ENCODE results near the gene DMXL2. TPM values are rescaled to one million over a fixed set of nuclear protein-coding genes. Genes with fewer than 3 reads are reported as not detected.
"Not testable (repeated sequence)": the region's sequence is repeated elsewhere in the genome, so short reads cannot be mapped to it uniquely, and the experiment has no call there.

The DMXL2 gene
- total RNA-seq, 1 experiment from 2014 or later, result 31.2 TPM

DNA sequence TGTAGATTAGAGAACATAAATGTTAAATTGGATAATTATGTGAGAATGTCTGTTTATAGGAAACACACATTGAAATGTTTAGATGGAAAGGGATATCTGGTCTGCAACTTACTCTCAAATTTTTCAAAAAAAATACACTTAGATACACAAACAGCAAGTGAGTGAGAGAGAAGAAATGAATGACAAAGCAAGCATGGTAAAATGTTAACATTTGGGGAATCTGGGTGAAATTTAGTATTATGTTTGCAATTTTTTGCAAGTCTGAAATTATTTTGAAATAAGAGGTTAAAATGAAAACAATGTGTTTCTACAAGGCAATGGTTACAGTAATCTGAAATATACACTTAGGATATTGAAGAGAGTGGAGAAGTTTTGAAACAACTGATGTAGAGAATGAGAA, 146.8 kb downstream of the DMXL2 start:
- H3K4me3 ChIP-seq, result no peak overlapping the region
- no peaks in the 10 kb centered on the region for H3K4me1 ChIP-seq (replicated peaks)
- no peak for DNase-seq (ENCODE audit: low read depth in 1 of 2, low spot score in 2 of 2)
- H3K36me3 ChIP-seq, result no peaks in the 10 kb centered on the region; the same call in 1 of the 2 replicates
- no peak overlapping the region for H3K27ac ChIP-seq
- H3K9me3 ChIP-seq (replicated peaks), result no peaks in the 10 kb centered on the region
- no peaks in the 10 kb centered on the region for H3K27me3 ChIP-seq (replicated peaks)

DNA sequence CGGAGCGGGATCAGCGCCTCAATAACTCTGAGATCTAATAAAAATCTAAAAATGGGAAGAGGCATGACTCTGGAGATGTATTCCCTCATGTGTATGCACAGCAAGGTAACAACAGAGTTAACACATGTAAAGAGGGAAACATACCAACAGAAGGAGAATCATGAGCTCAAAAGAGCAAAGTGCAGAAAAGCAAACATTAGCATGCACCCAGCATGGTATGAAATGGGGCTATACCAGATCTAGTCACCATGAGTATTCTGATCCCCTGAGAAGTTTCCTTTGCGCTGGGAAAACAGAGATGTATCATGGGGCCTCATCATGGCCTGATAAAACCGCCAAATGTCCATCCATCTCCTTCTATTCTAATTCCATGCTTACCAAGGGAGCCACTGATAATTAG, 152.1 kb downstream of the DMXL2 start:
- DNase-seq (ENCODE audit: low read depth in 1 of 2, low spot score in 2 of 2), result no peak
- Histone ChIP-seq H3K27ac (no peak overlapping the region), H3K9me3 (replicated peaks) (no peaks in the 10 kb centered on the region), H3K27me3 (replicated peaks) (no peaks in the 10 kb centered on the region), H3K36me3 (no peaks in the 10 kb centered on the region; the same call in 1 of the 2 replicates), H3K4me1 (replicated peaks) (no peaks in the 10 kb centered on the region), H3K4me3 (no peak overlapping the region)

DNA sequence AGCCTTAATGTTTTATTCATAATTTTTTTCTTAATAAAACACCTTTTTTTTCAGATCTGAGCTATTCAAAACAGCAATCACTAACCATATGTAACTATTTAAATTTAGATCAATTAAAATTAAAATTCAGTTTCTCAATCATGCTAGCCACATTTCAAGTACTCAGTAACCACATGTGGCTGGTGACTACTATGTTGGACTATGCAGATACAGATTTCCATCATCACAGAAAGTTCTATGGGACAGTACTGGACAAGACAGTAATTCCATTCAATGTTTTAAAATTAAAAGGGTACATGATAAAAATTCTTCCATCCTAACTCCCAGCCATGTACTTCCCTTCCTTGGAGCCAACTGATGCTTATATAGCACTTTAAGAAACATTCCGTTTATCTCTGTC, 161.8 kb downstream of the DMXL2 start:
- Histone ChIP-seq H3K9me3 (replicated peaks) (no peaks in the 10 kb centered on the region), H3K27ac (no peak overlapping the region), H3K4me3 (no peak overlapping the region), H3K4me1 (replicated peaks) (no peaks in the 10 kb centered on the region), H3K27me3 (replicated peaks) (no peaks in the 10 kb centered on the region), H3K36me3 (peaks cover 8% of the 10 kb centered on the region; the same call in 1 of the 2 replicates)
- no peak for DNase-seq (ENCODE audit: low read depth in 1 of 2, low spot score in 2 of 2)

DNA sequence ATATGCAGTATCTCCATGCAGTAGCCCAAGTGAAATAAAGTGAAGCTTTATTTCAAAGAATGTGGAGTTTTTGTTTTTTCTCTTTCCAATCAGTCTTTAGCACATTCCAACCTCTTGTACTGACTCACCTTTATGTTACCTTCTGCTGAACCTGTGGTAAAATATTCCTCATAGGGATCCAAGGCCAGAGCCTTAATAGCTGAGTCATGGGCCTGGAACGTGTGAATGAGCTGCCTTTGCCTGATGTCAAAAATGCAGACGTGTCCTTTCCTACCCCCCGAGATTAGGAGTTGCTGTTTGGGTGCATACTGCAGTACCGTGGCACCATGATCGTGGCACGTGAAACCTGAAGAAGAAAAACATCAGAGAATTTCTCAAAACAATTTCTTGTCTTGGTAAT, 172.6 kb downstream of the DMXL2 start:
- no peaks in the 10 kb centered on the region; the same call in 1 of the 2 replicates for H3K36me3 ChIP-seq
- no peak overlapping the region for H3K4me3 ChIP-seq
- no peaks in the 10 kb centered on the region for H3K27me3 ChIP-seq (replicated peaks)
- H3K27ac ChIP-seq, result no peak overlapping the region
- no peaks in the 10 kb centered on the region for H3K9me3 ChIP-seq (replicated peaks)
- no peaks in the 10 kb centered on the region for H3K4me1 ChIP-seq (replicated peaks)
- no peak for DNase-seq (ENCODE audit: low read depth in 1 of 2, low spot score in 2 of 2)

DNA sequence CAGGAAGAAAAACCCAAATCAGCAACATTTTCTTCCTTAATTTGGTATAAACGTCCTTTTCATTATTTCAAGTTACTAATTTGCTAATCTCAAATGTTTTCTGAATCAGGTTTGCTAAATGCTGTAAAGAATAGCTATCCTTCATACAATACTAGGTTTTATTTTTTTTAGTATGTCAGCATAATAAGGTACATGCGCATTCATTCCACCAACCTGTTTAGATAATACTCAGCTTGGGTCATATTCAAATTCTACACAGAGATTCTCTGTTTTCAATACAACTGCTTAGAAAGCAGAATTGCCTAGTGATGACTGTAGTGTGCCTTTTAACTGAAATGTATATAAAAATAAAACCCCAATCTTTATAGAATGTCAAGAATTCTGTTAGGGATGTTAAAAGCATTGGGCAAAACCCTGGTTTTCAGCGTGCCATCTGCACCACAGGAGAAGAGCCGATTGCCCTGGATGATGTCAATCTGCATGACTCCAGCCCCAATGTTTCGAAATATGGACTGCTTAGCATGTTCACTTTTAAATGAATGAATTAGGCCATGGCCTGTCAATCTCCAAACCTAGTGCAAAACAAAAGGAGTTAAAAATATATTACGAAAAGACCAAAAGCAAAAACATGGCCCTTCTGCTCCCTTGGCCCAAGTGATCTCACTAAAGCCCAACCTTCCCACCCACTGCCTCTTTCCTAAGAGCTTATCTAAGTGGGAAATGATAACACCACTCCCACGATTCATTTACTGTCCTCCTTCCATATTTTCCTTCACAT, 173.8 kb downstream of the DMXL2 start:
- Histone ChIP-seq H3K4me3 (no peak overlapping the region), H3K4me1 (replicated peaks) (no peaks in the 10 kb centered on the region), H3K27ac (no peak overlapping the region), H3K27me3 (replicated peaks) (no peaks in the 10 kb centered on the region), H3K36me3 (no peaks in the 10 kb centered on the region; the same call in 1 of the 2 replicates), H3K9me3 (replicated peaks) (no peaks in the 10 kb centered on the region)
- no peak for DNase-seq (ENCODE audit: low read depth in 1 of 2, low spot score in 2 of 2)

DNA sequence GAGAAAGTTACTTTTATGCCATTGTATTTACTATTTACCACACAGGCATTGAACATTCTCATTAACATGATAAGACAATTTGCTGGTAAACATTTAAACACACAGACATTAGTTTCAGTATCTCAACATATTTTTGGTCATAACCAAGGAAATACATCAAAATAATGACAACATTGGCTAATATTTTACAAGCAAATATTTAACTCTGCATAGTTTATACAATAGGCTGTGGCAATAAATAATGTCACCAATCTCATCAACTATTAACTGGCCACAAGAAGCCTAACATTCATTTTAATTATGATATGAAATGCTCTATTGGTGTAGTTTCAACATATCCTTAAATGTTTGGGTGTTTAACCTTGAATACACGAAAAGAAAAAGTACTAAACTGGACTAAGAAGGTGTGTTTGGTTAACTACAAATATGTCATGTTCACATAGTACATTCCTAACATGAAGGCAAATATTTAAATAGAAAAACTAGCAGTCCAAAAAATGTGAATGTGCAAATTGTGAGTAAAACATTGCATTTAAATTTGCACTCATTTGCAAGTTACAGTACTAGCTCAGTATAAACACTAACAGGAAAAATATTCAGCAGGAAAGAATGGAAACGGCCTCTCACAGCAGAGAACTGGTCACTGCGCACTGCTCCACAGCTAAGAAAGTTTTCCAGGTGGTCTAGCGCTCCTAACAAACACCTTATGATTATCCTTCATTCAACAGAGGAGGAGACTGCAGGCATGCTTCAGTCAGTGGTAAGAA, 174.5 kb downstream of the DMXL2 start:
- no peaks in the 10 kb centered on the region for H3K9me3 ChIP-seq (replicated peaks)
- H3K4me1 ChIP-seq (replicated peaks), result no peaks in the 10 kb centered on the region
- H3K27me3 ChIP-seq (replicated peaks), result no peaks in the 10 kb centered on the region
- no peak for DNase-seq (ENCODE audit: low read depth in 1 of 2, low spot score in 2 of 2)
- no peaks in the 10 kb centered on the region; the same call in 1 of the 2 replicates for H3K36me3 ChIP-seq
- H3K27ac ChIP-seq, result no peak overlapping the region
- H3K4me3 ChIP-seq, result no peak overlapping the region

DNA sequence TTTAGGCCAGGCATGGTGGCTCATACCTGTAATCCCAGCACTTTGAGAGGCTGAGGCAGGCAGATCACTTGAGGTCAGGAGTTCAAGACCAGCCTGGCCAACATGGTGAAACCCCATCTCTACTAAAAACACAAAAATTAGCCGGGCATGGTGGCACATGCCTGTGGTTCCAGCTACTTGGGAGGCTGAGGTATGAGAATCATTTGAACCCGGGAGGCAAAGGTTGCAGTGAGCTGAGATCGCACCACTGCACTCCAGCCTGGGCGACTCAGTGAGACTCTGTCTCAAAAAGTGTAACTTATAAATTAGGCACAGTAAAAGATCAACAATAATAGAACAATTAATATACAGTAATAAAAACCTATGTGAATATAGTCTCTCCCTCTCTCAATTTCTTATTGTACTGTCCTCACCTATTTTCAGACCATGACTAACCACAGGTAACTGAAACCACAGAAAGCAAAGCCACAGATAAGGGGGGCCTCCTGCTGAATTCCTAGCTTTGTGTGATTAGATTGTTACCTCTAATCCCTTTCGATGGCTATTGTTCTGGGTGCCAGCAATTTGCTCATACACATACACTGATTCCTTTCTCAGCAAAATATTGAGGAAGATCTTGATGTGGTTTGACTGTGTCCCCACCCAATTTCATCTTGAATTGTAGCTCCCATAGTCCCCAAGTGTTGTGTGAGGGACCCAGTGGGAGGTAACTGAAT, 176.4 kb downstream of the DMXL2 start:
- not testable (repeated sequence) for H3K9me3 ChIP-seq (replicated peaks); H3K4me1 ChIP-seq (replicated peaks); H3K27me3 ChIP-seq (replicated peaks); H3K27ac ChIP-seq; H3K4me3 ChIP-seq; H3K36me3 ChIP-seq; DNase-seq (ENCODE audit: low read depth in 1 of 2, low spot score in 2 of 2)

DNA sequence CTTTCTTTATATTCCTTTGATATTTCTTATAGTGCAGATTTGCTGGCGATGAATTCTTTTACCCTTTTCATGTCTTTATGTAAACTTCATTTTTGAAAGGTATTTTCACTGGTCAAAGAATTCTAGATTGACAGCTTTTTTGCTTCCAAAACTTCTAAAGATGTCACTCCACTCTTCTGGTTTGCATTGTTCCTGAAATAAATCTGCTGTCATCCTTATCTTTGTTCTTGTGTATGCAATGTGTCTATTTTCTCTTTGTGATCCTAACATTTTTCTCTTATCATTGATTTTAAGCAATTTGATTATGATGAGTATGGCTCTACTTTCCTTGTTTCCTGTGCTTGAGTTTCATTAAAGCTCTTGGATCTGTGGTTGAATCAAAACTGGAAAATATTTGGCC, 177.8 kb downstream of the DMXL2 start:
- Histone ChIP-seq H3K4me1 (replicated peaks) (no peaks in the 10 kb centered on the region), H3K36me3 (no peaks in the 10 kb centered on the region; the same call in 1 of the 2 replicates), H3K4me3 (no peak overlapping the region), H3K9me3 (replicated peaks) (no peaks in the 10 kb centered on the region), H3K27ac (no peak overlapping the region), H3K27me3 (replicated peaks) (no peaks in the 10 kb centered on the region)
- no peak for DNase-seq (ENCODE audit: low read depth in 1 of 2, low spot score in 2 of 2)

DNA sequence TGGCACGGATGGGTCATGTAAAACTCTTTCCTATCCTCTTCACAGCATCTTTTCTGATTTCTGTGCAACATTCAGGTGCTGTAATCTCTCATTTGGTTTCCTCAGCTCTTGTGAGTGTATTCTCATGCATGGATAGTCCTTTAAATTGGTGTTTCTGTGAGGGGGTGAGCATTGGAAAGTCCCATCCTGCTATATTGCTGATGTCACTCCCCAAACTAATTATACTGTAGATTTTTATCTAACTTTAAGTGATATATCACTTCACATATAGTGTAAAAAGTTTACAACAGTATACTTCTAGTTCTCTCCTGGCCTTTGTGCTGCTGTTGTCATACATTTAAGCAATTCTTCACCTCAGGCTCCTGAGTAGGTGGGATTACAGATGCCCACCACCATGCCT, 178.5 kb downstream of the DMXL2 start:
- Histone ChIP-seq H3K36me3 (no peaks in the 10 kb centered on the region; the same call in 1 of the 2 replicates), H3K27ac (no peak overlapping the region), H3K9me3 (replicated peaks) (no peaks in the 10 kb centered on the region), H3K27me3 (replicated peaks) (no peaks in the 10 kb centered on the region), H3K4me3 (no peak overlapping the region), H3K4me1 (replicated peaks) (no peaks in the 10 kb centered on the region)
- DNase-seq (ENCODE audit: low read depth in 1 of 2, low spot score in 2 of 2), result no peak

DNA sequence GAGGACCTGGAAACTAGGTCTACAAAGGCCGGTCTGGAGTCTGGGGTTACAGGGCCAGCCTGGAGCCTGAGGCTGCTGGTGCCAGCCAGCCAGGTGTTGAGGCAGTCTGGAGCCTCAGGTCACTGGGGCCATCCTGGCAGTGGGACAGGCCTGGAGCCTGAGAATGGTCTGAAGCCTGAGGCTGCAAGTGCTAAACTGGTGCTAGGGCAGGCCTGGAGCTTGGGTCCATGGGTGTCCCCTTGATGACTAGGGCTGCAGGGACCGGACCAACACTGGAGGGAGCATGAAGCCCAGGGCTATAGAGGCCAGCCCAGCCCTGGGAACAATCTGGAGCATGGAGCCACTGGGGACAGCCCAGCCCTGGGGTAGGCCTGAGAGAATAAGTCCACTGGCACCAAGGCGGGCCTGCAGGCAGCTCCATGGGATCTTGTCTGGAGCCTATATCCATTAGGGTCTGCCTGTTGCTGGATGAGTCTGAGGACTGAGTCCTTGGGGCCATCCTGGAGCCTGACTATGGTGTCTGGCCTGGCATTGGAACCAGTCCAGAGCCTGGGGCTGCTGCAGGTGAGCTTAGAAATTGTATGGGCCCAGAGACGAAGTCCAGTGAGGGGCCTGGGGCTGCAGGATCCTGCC, 179.2 kb downstream of the DMXL2 start:
- H3K4me3 ChIP-seq, result no peak overlapping the region
- H3K27me3 ChIP-seq (replicated peaks), result no peaks in the 10 kb centered on the region
- H3K27ac ChIP-seq, result no peak overlapping the region
- no peaks in the 10 kb centered on the region for H3K9me3 ChIP-seq (replicated peaks)
- no peaks in the 10 kb centered on the region; the same call in 1 of the 2 replicates for H3K36me3 ChIP-seq
- DNase-seq (ENCODE audit: low read depth in 1 of 2, low spot score in 2 of 2), result no peak
- H3K4me1 ChIP-seq (replicated peaks), result no peaks in the 10 kb centered on the region

DNA sequence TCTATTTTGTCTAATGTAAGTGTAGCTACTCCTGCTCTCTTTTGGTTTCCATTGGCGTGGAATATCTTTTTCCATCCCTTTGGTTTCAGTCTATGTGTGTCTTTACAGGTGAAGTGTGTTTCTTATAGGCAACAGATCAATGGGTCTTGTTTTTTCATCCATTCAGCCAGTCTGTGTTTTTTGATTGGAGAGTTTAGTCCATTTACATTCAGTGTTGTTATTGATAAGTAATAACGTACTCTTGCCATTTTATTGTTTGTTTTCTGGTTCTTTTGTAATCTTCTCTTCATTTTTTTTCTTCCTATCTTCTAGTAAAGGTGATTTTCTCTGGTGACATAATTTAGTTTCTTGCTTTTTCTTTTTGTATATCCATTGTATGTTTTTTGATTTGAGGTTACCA, 184.0 kb downstream of the DMXL2 start:
- H3K4me3 ChIP-seq, result no peak overlapping the region
- H3K36me3 ChIP-seq, result no peaks in the 10 kb centered on the region
- no peaks in the 10 kb centered on the region for H3K27me3 ChIP-seq (replicated peaks)
- no peaks in the 10 kb centered on the region for H3K9me3 ChIP-seq (replicated peaks)
- no peaks in the 10 kb centered on the region for H3K4me1 ChIP-seq (replicated peaks)
- no peak overlapping the region for H3K27ac ChIP-seq
- no peak for DNase-seq (ENCODE audit: low read depth in 1 of 2, low spot score in 2 of 2)

DNA sequence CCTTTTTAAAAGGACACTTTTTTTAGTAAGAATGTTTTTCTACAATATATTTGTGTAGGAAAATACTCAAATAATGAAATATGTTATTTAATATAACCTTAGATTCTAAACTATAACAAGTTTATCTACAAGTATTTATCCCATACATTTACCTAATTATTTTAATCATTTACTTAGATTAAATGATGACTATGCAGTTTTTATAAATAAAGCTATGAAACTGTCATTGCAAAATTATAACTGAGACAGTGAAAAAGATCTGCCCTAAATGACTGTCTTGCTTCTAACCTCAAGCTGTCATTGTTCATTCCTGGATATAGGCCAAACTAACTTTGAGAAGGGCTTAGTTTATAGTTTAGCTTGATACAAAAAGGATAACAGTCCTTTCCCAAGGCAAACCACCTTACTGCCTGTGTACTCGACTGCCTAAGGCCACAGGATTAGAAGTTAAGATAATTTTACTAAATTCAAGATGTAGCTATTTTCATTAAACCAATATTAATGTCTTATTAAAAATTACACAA, 197.0 kb downstream of the DMXL2 start:
- Histone ChIP-seq H3K36me3 (no peaks in the 10 kb centered on the region), H3K27ac (no peak overlapping the region), H3K27me3 (replicated peaks) (no peaks in the 10 kb centered on the region), H3K9me3 (replicated peaks) (no peaks in the 10 kb centered on the region), H3K4me3 (no peak overlapping the region), H3K4me1 (replicated peaks) (peaks cover 14% of the 10 kb centered on the region)
- peak in 1 of 2 experiments; percentile 27 for DNase-seq (ENCODE audit: low read depth in 1 of 2, low spot score in 2 of 2)

DNA sequence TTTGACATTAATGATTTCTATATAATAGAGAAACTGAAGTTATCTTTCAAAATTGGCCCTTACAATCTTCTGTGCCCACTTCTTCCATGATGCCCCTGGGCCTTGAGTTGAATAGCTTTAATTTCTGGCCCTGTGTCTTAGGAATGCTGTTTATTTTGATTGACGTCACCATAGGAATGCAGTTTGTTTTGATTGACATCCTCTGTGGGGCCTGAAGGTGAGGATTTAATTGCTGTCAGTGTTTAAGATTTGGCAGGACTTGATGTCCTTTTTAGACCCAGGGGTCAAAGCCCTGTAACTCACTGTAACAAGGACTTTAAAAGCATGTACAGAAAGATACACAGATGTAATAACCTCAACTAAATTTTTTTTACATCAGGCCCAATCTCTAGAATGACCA, 197.8 kb downstream of the DMXL2 start:
- Histone ChIP-seq H3K9me3 (replicated peaks) (no peaks in the 10 kb centered on the region), H3K27ac (no peak overlapping the region), H3K4me3 (no peak overlapping the region), H3K4me1 (replicated peaks) (peaks cover 14% of the 10 kb centered on the region), H3K36me3 (no peaks in the 10 kb centered on the region), H3K27me3 (replicated peaks) (no peaks in the 10 kb centered on the region)
- DNase-seq (ENCODE audit: low read depth in 1 of 2, low spot score in 2 of 2), result peak in 1 of 2 experiments; percentile 43

Measured in SJSA1 (cell line).